Keratinocyte (primary cell): ENCODE data around the gene ECE2. TPM values are rescaled to one million over a fixed set of nuclear protein-coding genes. Genes with fewer than 3 reads are reported as not detected.

Experiments
- DNase-seq: peaks from one replicate; pipeline ENCODE4 v3.0.0-alpha.2; 2011; ENCODE audit warnings: low read depth, missing footprints, low spot score
- FAIRE-seq: peaks from 2 replicates; lab custom pipeline; 2011; peaks lifted over from hg19 to GRCh38; lab: Jason Lieb, UNC
- H2AFZ ChIP-seq: 2 replicates; pipeline ENCODE4 v1.6.0; 2012; ENCODE audit warnings: low read length, control low read depth, inconsistent platforms; ENCODE audit not compliant: control insufficient read depth
- H3K27ac ChIP-seq: 2 replicates; pipeline ENCODE4 v1.5.1; 2011; ENCODE audit warnings: low read length; ENCODE audit not compliant: control insufficient read depth, insufficient read depth
- H3K27me3 ChIP-seq: 3 replicates; pipeline ENCODE4 v1.6.0; 2011; ENCODE audit warnings: low read length; ENCODE audit not compliant: control insufficient read depth, insufficient read depth; ENCODE audit errors: extremely low read depth
- H3K36me3 ChIP-seq, 2 experiments: 2 replicates in 1 of 2; 3 replicates in 1 of 2; pipeline ENCODE4 v1.5.1; 2011; ENCODE audit warnings: low read length in 2 of 2, mild to moderate bottlenecking in 1 of 2; ENCODE audit not compliant: control insufficient read depth in 2 of 2, insufficient read depth in 2 of 2; ENCODE audit errors: extremely low read depth in 1 of 2
- H3K4me1 ChIP-seq: 3 replicates; pipeline ENCODE4 v1.5.1; 2011; ENCODE audit warnings: low read length; ENCODE audit not compliant: control insufficient read depth, insufficient read depth; ENCODE audit errors: extremely low read depth
- H3K4me2 ChIP-seq: 3 replicates; pipeline ENCODE4 v1.6.0; 2011; ENCODE audit warnings: low read depth, low read length; ENCODE audit not compliant: control insufficient read depth, insufficient read depth; ENCODE audit errors: extremely low read depth
- H3K4me3 ChIP-seq, 3 experiments: fragments of 200-600 bp in 1 of 3; sonication (generic) in 1 of 3; 2 replicates in 2 of 3; 3 replicates in 1 of 3; pipeline ENCODE4 v1.5.1; 2011 to 2016; ENCODE audit warnings: low read length in 3 of 3, mild to moderate bottlenecking in 3 of 3, control low read depth in 2 of 3, inconsistent platforms in 1 of 3, low read depth in 1 of 3, mixed read lengths in 1 of 3, mixed run types in 1 of 3, moderate library complexity in 1 of 3; ENCODE audit not compliant: control insufficient read depth in 2 of 3, insufficient read depth in 2 of 3; ENCODE audit errors: extremely low read depth in 1 of 3
- H3K79me2 ChIP-seq: 2 replicates; pipeline ENCODE4 v1.6.0; 2012; ENCODE audit warnings: low read length; ENCODE audit not compliant: control insufficient read depth, insufficient read depth
- H3K9ac ChIP-seq: 3 replicates; pipeline ENCODE4 v1.6.0; 2011; ENCODE audit warnings: low read length; ENCODE audit not compliant: control insufficient read depth, insufficient read depth; ENCODE audit errors: extremely low read depth
- H3K9me1 ChIP-seq: 3 replicates; pipeline ENCODE4 v1.6.0; 2011; ENCODE audit warnings: low read length; ENCODE audit not compliant: control insufficient read depth, insufficient read depth; ENCODE audit errors: extremely low read depth
- H3K9me3 ChIP-seq: 2 replicates; pipeline ENCODE4 v1.5.1; 2012; ENCODE audit warnings: low read depth, low read length; ENCODE audit not compliant: control insufficient read depth
- H4K20me1 ChIP-seq: 3 replicates; pipeline ENCODE4 v1.6.0; 2011; ENCODE audit warnings: low read length; ENCODE audit not compliant: control insufficient read depth, insufficient read depth; ENCODE audit errors: extremely low read depth
- EZH2 ChIP-seq: IDR thresholded peaks from one replicate; pipeline ENCODE4 v1.6.1; 2012; ENCODE audit warnings: inconsistent platforms, mild to moderate bottlenecking, low read length, moderate library complexity
- dilution Hi-C: fragments of 300-500 bp; cut with MboI; formaldehyde crosslinking; loops from one replicate; pipeline ENCODE4 v1.7.0; 2020; ENCODE audit warnings: low sequenced_read_pairs; ENCODE audit not compliant: extremely low pct_ligation_motif_present
- polyA plus RNA-seq, 5 experiments: library from polyadenylated mRNA; depleted of rRNA in 3 of 5; stranded (reverse) in 3 of 5; stranded (forward) in 1 of 5; unstranded in 1 of 5; fragments of >200 nt; gene quantifications; 1 replicate in 1 of 5; 2 replicates in 3 of 5; 3 replicates in 1 of 5; pipeline versions ENCODE4 v1.2.1 to v1.2.3, GENCODE V29; 2011 to 2012; ENCODE audit warnings: missing spikeins in 2 of 5, low read depth in 1 of 5, low replicate concordance in 1 of 5
- small RNA-seq, 3 experiments: library from RNA; depleted of rRNA; stranded (forward); fragments of <200 nt; gene quantifications; one replicate each; pipeline ENCODE3, GENCODE V24; 2012; ENCODE audit warnings: low read depth in 3 of 3, low replicate concordance in 1 of 3; ENCODE audit not compliant: insufficient read length in 3 of 3
- TF ChIP-seq, protein P1 (sequence below), 3 experiments: IDR thresholded peaks in 1 of 3; conservative IDR thresholded peaks in 1 of 3; optimal IDR thresholded peaks in 1 of 3; 2 replicates in 2 of 3; 3 replicates in 1 of 3; pipeline versions ENCODE3 to v1.5.1; 2011; ENCODE audit warnings: low read length in 3 of 3, mild to moderate bottlenecking in 3 of 3, moderate library complexity in 2 of 3, control low read depth in 1 of 3, inconsistent platforms in 1 of 3; ENCODE audit not compliant: insufficient read depth in 2 of 3; ENCODE audit errors: extremely low read depth in 1 of 3

The ECE2 gene
- polyA plus RNA-seq, 1 donor (not counting 4 experiments of a cell fraction or from before 2014, with no cell fraction given), result not detected

GRCh38 chr3:184341925-184342324 lies 66.1 kb downstream of the ECE2 start:
- TF ChIP-seq, protein P1, sequence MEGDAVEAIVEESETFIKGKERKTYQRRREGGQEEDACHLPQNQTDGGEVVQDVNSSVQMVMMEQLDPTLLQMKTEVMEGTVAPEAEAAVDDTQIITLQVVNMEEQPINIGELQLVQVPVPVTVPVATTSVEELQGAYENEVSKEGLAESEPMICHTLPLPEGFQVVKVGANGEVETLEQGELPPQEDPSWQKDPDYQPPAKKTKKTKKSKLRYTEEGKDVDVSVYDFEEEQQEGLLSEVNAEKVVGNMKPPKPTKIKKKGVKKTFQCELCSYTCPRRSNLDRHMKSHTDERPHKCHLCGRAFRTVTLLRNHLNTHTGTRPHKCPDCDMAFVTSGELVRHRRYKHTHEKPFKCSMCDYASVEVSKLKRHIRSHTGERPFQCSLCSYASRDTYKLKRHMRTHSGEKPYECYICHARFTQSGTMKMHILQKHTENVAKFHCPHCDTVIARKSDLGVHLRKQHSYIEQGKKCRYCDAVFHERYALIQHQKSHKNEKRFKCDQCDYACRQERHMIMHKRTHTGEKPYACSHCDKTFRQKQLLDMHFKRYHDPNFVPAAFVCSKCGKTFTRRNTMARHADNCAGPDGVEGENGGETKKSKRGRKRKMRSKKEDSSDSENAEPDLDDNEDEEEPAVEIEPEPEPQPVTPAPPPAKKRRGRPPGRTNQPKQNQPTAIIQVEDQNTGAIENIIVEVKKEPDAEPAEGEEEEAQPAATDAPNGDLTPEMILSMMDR (optimal IDR thresholded peaks at IDR 0.05 in 1 of 3, IDR thresholded peaks at IDR 0.05 in 1 of 3, conservative IDR thresholded peaks at IDR 0.05 in 1 of 3; ENCODE audit: extremely low read depth in 1 of 3, insufficient read depth in 2 of 3, low read length in 3 of 3), result no peak
- no peak for TF ChIP-seq EZH2
- H3K27ac ChIP-seq, result no peak overlapping the region
- no peaks in the 10 kb centered on the region for H3K27me3 ChIP-seq
- peaks cover 15% of the 10 kb centered on the region in 2 experiments for H3K36me3 ChIP-seq
- H2AFZ ChIP-seq, result no peak overlapping the region
- H3K9ac ChIP-seq, result no peak overlapping the region
- peaks cover 3% of the 10 kb centered on the region for H4K20me1 ChIP-seq
- DNase-seq, result no peak
- no peaks in the 10 kb centered on the region for H3K9me3 ChIP-seq
- peak overlapping the region; percentile 16 for H3K4me2 ChIP-seq
- H3K79me2 ChIP-seq, result peaks cover 17% of the 10 kb centered on the region
- H3K4me1 ChIP-seq, result peaks cover 59% of the 10 kb centered on the region
- H3K4me3 ChIP-seq, result no peak overlapping the region
- H3K9me1 ChIP-seq, result peaks cover 3% of the 10 kb centered on the region
- dilution Hi-C loops, result no loop called here
- peak; percentile 93 for FAIRE-seq

Small RNA genes lying within 50 kb of the gene (small RNA-seq; reads per million reads assigned to genes)
- 0 reads per million in 3 experiments for gene MIR1224
- 39.0 to 2,479 (median 85.9) reads per million in 3 experiments for gene SNORD66

Other genes starting within 250 kb of the ECE2 start
- gene HTR3D, start 244.3 kb upstream of the ECE2 start, polyA plus RNA-seq, result not detected in 3 replicates
- not detected in 3 replicates for gene HTR3C, start 223.0 kb upstream of the ECE2 start, polyA plus RNA-seq
- gene HTR3E, start 179.0 kb upstream of the ECE2 start, polyA plus RNA-seq, result not detected in 3 replicates
- gene EIF2B5, start 140.7 kb upstream of the ECE2 start, polyA plus RNA-seq, result 31.9 to 37.9 TPM (median 33.7 TPM) in 3 replicates
- gene DVL3, start 120.6 kb upstream of the ECE2 start, polyA plus RNA-seq, result 16.0 to 21.9 TPM (median 18.5 TPM) in 3 replicates
- 431 to 520 TPM (median 443 TPM) in 3 replicates for gene AP2M1, start 101.2 kb upstream of the ECE2 start, polyA plus RNA-seq
- 39.2 to 53.8 TPM (median 43.5 TPM) in 3 replicates for gene ABCF3, start 89.8 kb upstream of the ECE2 start, polyA plus RNA-seq
- not detected in 3 replicates for gene VWA5B2, start 46.4 kb upstream of the ECE2 start, polyA plus RNA-seq
- 44.4 to 49.6 TPM (median 48.2 TPM) in 3 replicates for gene ALG3, start 27.1 kb upstream of the ECE2 start, polyA plus RNA-seq
- gene EEF1AKMT4, start 26.4 kb upstream of the ECE2 start, polyA plus RNA-seq, result 10.8 to 18.6 TPM (median 13.2 TPM) in 3 replicates
- 0.06 to 0.29 TPM (median 0.18 TPM) in 3 replicates for gene CAMK2N2, start 14.5 kb upstream of the ECE2 start, polyA plus RNA-seq
- gene PSMD2, start 23.2 kb downstream of the ECE2 start, polyA plus RNA-seq, result 515 to 703 TPM (median 593 TPM) in 3 replicates
- gene EIF4G1, start 38.6 kb downstream of the ECE2 start, polyA plus RNA-seq, result 217 to 467 TPM (median 225 TPM) in 3 replicates
- 10.8 to 17.4 TPM (median 12.1 TPM) in 3 replicates for gene FAM131A, start 61.6 kb downstream of the ECE2 start, polyA plus RNA-seq
- 3.1 to 3.3 TPM (median 3.2 TPM) in 3 replicates for gene CLCN2, start 85.6 kb downstream of the ECE2 start, polyA plus RNA-seq
- 132 to 202 TPM (median 135 TPM) in 3 replicates for gene POLR2H, start 85.7 kb downstream of the ECE2 start, polyA plus RNA-seq
- not detected in 3 replicates for gene THPO, start 102.2 kb downstream of the ECE2 start, polyA plus RNA-seq
- gene CHRD, start 104.0 kb downstream of the ECE2 start, polyA plus RNA-seq, result not detected in 3 replicates